Activated T-cell treated with anti-CD3 and anti-CD28 coated beads, Interleukin-2, amount 50 U/mL, for 1 hour (primary cell): ENCODE results near the gene ABCC1.
A peak's percentile ranks its signal among the peaks of the same experiment; 100 is the strongest.

Experiments used
- DNase-seq: peaks from one replicate; pipeline ENCODE4 v3.0.0-alpha.2; 2020

Gene ABCC1

DNA sequence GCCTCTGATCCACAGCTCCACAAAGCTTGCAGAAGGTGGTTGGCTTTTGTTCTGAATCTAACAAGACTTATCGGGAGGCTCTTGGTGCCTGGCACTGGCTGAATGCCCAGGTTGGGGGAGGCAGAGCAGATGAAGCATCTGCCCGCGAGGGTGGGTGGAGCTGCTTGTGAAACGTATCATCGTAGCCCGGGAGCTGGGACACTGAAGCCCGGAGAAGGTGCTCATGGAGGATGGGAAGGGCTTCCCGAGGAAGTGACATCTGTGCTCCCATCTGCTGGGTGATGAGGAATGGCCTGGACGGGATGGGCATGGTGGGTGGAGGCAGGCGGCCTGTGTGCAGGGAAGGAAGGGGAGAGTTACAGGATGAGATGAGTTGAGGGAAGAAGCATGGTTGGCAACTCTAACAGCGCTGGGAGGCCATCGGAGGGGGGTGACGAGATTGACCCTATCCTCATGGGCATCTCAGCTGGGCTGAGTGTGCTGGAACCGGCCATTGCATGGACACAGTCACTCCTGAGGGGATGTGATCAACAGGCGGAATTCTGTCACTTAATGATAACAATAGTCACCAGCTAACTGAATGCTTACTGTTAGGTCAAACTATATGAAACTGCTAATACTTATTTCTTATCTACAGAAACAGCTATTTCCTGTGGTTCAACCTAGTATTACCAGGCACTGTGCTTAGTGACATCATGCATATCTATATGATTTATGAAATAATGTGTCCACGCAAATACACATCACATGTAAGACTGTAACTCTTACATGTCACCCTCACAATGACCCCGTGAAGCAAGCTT is 171.2 kb downstream of the ABCC1 start:
- no peak for DNase-seq

- DNase-seq: no peak
Measured at GRCh38 chr16:16121185-16121727, 171.8 kb downstream of the ABCC1 start.

DNA sequence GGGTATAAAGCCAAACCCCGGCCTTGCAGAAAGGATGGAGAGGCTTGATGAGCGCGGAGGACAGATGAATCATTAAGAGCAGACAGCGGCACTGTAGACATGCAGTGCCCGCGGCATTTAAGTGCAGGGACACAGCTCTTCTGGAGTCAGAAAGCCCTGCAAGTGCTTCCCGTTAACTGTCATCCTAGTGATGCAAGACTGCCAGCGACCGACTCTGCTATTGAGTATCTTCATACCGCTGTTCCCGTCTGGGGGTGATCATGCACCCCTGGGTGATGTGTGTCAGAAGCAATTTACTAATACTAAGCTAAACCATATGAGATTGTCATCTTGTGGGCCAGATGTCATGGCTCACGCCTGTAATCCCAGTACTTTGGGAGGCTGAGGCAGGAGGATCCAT is 172.8 kb downstream of the ABCC1 start:
- no peak for DNase-seq

GRCh38 chr16:16124438-16124837 is 175.0 kb downstream of the ABCC1 start:
- no peak for DNase-seq

DNA sequence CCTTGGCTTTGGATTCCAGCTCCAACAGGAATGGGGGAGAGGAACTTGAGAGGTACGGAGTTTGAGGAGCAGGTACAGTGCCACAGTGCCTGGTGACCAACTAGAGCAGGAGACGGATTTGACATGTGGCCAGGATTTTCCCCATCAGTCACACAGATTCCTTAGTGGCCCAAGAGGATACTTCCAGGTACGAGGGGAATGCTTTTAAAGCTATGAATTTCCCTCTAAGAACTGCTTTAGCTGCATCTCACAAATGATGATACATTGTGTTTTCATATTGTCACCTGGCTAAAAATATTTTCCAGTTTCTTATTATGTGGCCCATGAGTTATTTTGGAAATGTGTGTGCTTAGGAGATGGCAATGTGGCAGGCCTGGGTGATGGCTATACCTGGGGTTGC is 175.6 kb downstream of the ABCC1 start:
- no peak for DNase-seq

DNA sequence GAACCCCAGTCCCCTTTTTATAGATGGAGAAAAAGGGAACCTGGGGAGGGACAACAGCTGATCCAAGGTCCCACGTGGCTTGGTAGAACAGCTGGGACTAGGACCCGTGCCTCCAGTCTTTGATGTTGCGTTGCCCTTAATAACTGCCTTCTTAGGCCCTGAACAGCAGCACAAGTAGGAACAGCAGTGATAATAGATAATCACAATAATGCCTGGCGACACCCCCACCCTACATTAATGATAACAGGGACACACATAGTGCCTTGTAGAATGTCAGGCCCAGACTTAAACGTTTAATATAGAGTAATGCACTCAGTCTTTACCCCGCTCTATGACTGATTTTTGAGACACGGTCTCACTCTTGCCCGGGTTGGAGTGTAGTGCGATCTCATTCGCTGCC is 177.5 kb downstream of the ABCC1 start:
- DNase-seq: no peak

DNA sequence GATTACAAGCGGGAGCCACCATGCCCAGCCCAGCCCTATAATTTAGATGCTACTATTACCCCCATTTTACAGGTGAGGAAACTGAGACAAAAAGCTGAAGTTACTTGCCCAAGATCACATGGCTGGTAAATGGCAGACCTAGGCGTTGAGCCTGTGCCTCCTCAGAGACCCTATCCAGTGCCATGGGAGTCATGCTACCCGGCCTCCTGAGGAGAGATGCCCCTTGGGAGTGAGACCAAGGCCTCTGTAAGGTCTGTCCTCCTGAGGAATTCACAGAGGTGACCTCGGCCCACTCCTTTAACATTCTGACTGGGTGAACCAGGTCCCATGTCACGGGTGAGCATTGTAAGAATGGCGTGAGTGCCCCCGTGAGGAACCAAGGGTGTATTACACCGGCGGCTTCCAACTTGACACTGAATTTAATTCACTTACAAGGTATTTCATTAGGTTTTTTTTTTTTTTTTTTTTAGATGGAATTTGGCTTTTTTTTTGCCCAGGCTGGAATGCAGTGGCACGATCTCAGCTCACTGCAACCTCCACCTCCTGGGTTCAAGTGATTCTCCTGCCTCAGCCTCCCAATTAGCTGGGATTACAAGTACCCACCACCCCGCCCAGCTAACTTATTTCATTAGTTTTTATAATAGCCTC is 178.2 kb downstream of the ABCC1 start:
- peak; percentile 77 for DNase-seq

DNA sequence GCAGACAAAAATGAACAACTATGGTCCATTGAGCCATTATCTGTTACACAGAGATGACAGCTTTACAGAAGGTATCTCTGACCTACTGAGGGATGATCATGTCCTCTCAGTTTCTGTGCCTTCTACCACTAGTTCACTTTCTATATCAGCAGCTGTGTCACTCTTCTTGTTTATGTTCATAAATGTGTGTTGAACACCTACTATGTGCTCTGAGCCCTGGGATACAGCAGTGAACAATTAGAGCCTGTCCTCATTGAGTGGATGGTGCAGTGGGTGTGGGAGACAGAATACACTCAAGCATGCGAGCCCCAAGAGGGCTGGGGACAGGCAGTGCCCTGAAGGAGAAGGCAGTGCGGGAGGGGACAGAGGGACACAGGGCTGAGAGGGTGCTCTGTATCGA is 181.8 kb downstream of the ABCC1 start:
- no peak for DNase-seq

GRCh38 chr16:16131659-16132058 is 182.2 kb downstream of the ABCC1 start:
- no peak for DNase-seq

GRCh38 chr16:16133943-16134604 is 184.7 kb downstream of the ABCC1 start:
- no peak for DNase-seq

DNA sequence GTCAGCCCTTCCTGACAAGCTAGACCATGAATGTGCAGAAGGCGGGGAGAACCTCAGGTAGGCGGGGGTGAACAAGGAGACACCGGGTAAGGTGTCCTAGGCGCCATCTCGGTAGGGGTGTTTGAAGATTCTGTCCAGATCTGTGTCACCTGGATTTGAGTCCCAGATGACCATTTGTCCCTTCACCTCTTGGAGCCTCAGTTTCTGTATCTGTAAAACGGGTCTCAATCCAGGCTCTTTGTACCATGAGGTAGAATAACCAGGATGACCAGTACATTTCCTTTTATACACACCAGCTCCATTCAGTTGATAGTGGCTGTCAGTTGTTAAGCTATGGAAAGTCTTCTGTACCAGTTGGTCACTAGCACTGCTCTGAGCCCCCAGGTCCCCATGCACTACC is 187.2 kb downstream of the ABCC1 start:
- DNase-seq: no peak

- DNase-seq: no peak
Measured at GRCh38 chr16:16137110-16137509, 187.7 kb downstream of the ABCC1 start.

DNA sequence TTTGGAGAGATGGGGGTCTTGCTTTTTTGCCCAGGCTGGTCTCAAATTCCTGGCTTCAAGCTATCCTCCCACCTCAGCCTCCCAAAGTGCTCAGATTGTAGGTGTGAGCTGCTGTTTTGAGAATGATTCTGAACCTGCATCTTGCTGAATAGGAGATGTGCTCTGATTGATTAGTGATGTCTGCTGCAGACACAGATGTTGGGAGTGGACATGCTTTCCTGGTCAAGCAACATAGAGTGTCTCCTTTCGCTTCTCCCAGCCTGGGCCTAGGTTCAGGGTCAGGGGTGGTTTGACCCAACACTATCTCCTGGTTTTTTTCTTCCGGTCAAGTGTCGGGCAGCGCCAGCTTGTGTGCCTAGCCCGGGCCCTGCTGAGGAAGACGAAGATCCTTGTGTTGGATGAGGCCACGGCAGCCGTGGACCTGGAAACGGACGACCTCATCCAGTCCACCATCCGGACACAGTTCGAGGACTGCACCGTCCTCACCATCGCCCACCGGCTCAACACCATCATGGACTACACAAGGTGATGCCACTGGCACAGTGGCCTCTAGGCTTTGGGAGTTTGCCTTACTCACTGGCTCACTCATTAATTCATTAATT is 188.7 kb downstream of the ABCC1 start:
- no peak for DNase-seq

DNA sequence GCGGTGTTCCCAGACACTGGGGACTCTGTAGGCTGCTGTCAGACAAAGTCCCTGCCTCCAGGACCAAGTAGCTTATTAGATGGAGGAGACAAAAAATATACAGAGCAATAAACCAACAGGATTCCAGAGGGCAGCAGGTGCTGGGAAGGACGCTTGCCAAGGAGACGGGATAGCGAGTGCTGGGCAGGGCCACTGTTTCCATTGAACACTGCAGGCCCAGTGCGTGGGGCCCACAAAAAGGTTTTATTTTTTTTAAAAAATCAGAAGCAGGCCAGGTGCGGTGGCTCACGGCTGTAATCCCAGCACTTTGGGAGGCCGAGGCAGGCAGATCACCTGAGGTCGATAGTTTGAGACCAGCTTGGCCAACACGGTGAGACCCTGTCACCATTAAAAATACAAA is 189.6 kb downstream of the ABCC1 start:
- DNase-seq: no peak

GRCh38 chr16:16139806-16140205 is 190.4 kb downstream of the ABCC1 start:
- DNase-seq: no peak

- DNase-seq: no peak
Measured at GRCh38 chr16:16140537-16140936, 191.1 kb downstream of the ABCC1 start.

DNA sequence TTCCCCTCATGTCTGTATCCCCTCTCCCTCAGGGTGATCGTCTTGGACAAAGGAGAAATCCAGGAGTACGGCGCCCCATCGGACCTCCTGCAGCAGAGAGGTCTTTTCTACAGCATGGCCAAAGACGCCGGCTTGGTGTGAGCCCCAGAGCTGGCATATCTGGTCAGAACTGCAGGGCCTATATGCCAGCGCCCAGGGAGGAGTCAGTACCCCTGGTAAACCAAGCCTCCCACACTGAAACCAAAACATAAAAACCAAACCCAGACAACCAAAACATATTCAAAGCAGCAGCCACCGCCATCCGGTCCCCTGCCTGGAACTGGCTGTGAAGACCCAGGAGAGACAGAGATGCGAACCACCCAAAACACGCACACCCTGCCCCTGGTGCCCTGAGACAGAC is 191.7 kb downstream of the ABCC1 start:
- no peak for DNase-seq

- no peak for DNase-seq
Measured at GRCh38 chr16:16141784-16142396, 192.5 kb downstream of the ABCC1 start.

GRCh38 chr16:16143038-16143763 is 193.8 kb downstream of the ABCC1 start:
- no peak for DNase-seq

- no peak for DNase-seq
Measured at GRCh38 chr16:16143931-16144330, 194.5 kb downstream of the ABCC1 start.

- DNase-seq: no peak
Measured at GRCh38 chr16:16144416-16144815, 195.0 kb downstream of the ABCC1 start.

- DNase-seq: no peak
Measured at GRCh38 chr16:16145286-16145685, 195.9 kb downstream of the ABCC1 start.
